ENCODE results near the gene CARD11. TPM values are rescaled to one million over a fixed set of nuclear protein-coding genes. Genes with fewer than 3 reads are reported as not detected.
A peak's percentile ranks its signal among the peaks of the same experiment; 100 is the strongest.

The CARD11 gene
- total and polyA plus RNA-seq, 2 experiments from 2014 or later, result 17.7 to 29.0 TPM

- Mint-ChIP-seq H3K27me3 (ENCODE audit: insufficient read depth, low read depth, poor library complexity) (no peaks in the 10 kb centered on the region), H3K4me3 (no peak overlapping the region), H3K36me3 (ENCODE audit: low read depth) (peaks cover 4% of the 10 kb centered on the region; the same call in 1 of the 3 replicates), H3K4me1 (no peaks in the 10 kb centered on the region; the same call in 2 of the 3 replicates), H3K9me3 (peaks cover 10% of the 10 kb centered on the region; the same call in 2 of the 3 replicates), H3K27ac (no peak overlapping the region)
- H3F3A ChIP-seq (replicated peaks; ENCODE audit: low read depth), result no peaks in the 10 kb centered on the region
- H2AFZ ChIP-seq, result peak overlapping the region; percentile 84; the same call in 1 of the 2 replicates
- no peak overlapping the region for H3K4me3 ChIP-seq
- no peak overlapping the region for H3K4me2 ChIP-seq
- no peaks in the 10 kb centered on the region for H3K27me3 ChIP-seq (ENCODE audit: insufficient read depth)
- H3K4me1 ChIP-seq (ENCODE audit: insufficient read depth), result no peaks in the 10 kb centered on the region
- no peak for DNase-seq (ENCODE audit: low spot score)
- no peaks in the 10 kb centered on the region for H3K79me2 ChIP-seq (replicated peaks; ENCODE audit: insufficient read depth)
- no peak overlapping the region for H3K27ac ChIP-seq (ENCODE audit: low read depth)
- ATAC-seq, result no peak
- no peak for TF ChIP-seq REST (IDR thresholded peaks at IDR 0.05; ENCODE audit: unreplicated experiment)
- no peak for TF ChIP-seq POLR2AphosphoS5 (IDR thresholded peaks at IDR 0.05; ENCODE audit: low read depth)
- no peak for TF ChIP-seq CREB1 (CRISPR knock-in tag; IDR thresholded peaks at IDR 0.05; ENCODE audit: low read depth)
- TF ChIP-seq ZNF462 (CRISPR knock-in tag; IDR thresholded peaks at IDR 0.05), result no peak
- no peak for TF ChIP-seq ZNF114 (CRISPR knock-in tag; IDR thresholded peaks at IDR 0.05)
- no peak for TF ChIP-seq ZNF331 (CRISPR knock-in tag; IDR thresholded peaks at IDR 0.05; ENCODE audit: low read depth)
- TF ChIP-seq NANOG (IDR thresholded peaks at IDR 0.05; ENCODE audit: borderline replicate concordance), result no peak
- TF ChIP-seq CTCF (conservative IDR thresholded peaks at IDR 0.05; ENCODE audit: low read depth in 2 of 2), result no peak
- no peak for TF ChIP-seq ETS1 (IDR thresholded peaks at IDR 0.05)
- TF ChIP-seq EZH2phosphoT487 (IDR thresholded peaks at IDR 0.05; ENCODE audit: unreplicated experiment), result no peak
- no peak for TF ChIP-seq JUNB (IDR thresholded peaks at IDR 0.05; ENCODE audit: unreplicated experiment)
- no peaks in the 10 kb centered on the region for H3K36me3 ChIP-seq (ENCODE audit: insufficient read depth)
- H3K9me2 ChIP-seq (ENCODE audit: insufficient read depth), result peaks cover 6% of the 10 kb centered on the region; the same call in 1 of the 2 replicates
- no peaks in the 10 kb centered on the region for H4K20me1 ChIP-seq (replicated peaks; ENCODE audit: insufficient read depth)
Observed at GRCh38 chr7:3057066-3057420, 13.4 kb upstream of the CARD11 start.
